Aortic smooth muscle cell (primary cell): ENCODE data around the gene CHRDL1. TPM values are rescaled to one million over a fixed set of nuclear protein-coding genes. Genes with fewer than 3 reads are reported as not detected.

Source experiments
- total RNA-seq: library from RNA; depleted of rRNA; stranded (reverse); fragments of >200 nt; gene quantifications from 2 replicates; pipeline ENCODE4 v1.2.3, GENCODE V29; 2014

Gene CHRDL1, protein sequence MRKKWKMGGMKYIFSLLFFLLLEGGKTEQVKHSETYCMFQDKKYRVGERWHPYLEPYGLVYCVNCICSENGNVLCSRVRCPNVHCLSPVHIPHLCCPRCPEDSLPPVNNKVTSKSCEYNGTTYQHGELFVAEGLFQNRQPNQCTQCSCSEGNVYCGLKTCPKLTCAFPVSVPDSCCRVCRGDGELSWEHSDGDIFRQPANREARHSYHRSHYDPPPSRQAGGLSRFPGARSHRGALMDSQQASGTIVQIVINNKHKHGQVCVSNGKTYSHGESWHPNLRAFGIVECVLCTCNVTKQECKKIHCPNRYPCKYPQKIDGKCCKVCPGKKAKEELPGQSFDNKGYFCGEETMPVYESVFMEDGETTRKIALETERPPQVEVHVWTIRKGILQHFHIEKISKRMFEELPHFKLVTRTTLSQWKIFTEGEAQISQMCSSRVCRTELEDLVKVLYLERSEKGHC
- total RNA-seq = under 0.01 TPM in 1 of 2 replicates, not detected in the other

DNA sequence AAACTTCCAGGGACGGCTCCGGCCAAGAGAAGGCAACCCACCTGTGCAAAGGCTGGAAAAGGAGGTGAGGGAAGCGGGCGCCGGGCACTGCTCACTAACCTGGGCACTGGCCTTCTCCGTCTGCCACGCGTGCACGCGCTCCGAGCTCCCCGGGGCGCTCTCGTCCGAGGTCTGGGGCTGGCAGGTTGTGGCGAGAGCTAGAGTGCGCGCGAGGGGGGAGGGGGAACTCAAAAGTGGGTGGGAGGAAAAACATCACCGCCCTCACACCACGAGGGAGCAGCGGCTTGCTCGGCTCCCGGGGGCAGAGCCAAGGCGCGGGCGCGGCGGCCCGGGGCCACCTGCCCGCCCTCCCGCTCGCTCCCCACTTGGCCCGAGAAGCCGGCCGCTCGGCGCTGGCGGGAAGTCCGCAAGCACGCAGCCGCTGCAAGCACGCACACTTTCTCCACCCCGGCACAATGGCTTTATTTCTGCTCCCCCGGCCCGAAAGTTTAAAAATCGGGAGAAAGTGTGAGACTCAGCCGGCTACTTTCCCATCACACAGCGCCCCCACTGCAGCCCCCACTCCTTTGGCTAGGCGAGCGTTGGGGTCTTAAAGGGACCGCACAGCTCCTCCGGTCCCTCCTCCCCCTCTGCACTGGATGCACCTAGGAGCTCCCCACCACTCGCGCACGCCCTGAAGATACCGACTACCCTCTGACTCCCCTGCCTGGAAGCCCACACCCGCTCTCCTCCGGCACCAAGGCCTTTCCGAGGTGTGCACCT, at the start of gene CHRDL1:
CHRDL1 (minus strand) TSS at position 173 of the 762 bp plus-strand sequence. CDS start 3,636 bp downstream, outside the sequence.

